Glomerular endothelial cell (primary cell): ENCODE results near the gene ASTN2. TPM values are rescaled to one million over a fixed set of nuclear protein-coding genes. Genes with fewer than 3 reads are reported as not detected.

Source experiments
- DNase-seq: peaks from one replicate; pipeline ENCODE4 v3.0.0-alpha.2; 2011; ENCODE audit warnings: low read depth, low spot score; ENCODE audit errors: extremely low read depth
- total RNA-seq: library from RNA; depleted of rRNA; stranded (reverse); fragments of >200 nt; gene quantifications from 2 replicates; pipeline ENCODE4 v1.2.3, GENCODE V29; 2015

The ASTN2 gene
- total RNA-seq, 1 donor from 2014 or later, result 3.8 TPM

GRCh38 chr9:117368684-117369230 is 46.1 kb downstream of the ASTN2 start:
- no peak for DNase-seq

DNA sequence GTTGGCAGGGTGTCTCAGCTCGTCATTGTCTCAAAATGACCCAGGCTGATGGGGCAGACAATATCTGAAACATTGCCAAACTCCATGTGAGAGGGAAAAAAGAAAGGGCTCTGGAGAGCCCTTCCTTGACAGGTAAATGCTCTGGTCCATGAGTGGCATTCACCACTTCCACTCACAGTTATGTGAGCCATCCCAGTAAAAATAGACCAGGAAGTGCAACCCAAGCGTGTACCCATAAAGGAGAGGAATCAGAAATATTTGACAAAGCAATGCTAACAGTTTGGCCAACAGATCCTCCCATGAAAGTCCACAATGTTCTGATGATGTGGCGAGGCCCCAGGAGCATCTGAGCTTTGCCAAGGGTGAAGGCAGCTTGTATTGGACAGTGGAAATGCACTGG is 49.4 kb downstream of the ASTN2 start:
- DNase-seq, result no peak

DNA sequence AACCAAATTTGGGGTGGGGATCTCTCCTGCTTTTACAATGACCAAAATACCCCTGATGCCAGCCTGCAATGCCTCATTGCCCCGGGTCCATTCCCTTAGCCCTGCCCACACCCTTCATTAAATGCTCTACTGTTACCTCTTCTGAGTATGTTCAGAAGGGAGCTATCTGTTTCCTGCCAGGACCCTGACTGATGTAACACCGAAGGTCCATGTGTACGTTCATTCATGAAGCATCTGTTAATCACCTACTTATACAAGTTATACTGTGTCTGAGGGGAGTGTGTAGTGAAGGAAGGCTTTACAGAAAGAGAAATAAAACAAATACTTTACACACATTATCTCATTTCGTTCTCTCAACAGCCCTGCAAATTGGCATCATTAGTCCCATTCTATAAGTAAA is 51.9 kb downstream of the ASTN2 start:
- DNase-seq, result no peak

GRCh38 chr9:117359910-117360309 is 54.9 kb downstream of the ASTN2 start:
- DNase-seq, result no peak

- DNase-seq, result no peak
Measured at GRCh38 chr9:117355542-117355941, 59.3 kb downstream of the ASTN2 start.

- no peak for DNase-seq
Measured at GRCh38 chr9:117354997-117355396, 59.9 kb downstream of the ASTN2 start.

DNA sequence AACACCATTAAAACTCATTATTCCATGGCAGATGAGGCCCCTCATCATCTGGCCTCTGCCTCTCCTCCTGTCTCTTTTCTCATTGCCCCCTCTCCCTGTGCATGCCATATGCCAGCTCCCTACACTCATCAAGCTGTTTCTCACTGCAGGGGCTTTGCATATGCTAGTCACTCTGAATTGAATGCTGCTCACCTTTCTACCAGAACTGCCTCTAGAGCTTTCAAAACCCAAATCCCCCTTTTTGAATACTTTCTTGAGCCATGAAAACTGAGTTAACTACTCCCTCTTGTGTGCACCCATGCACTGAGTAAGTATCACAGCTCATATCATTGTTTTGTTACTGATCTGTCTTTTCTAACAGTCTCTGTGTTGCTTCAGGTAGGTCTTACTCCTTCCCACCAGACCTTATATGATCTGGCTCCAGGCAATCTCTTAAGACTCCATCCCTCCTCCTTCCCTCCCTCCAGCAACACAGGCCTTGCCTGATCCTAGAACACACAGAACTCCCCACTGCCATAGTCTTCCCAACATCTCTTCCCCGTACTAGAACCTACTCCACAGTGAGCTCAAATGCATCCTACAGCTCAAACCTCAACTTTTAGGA is 60.5 kb downstream of the ASTN2 start:
- DNase-seq, result no peak

GRCh38 chr9:117344892-117345660 is 69.8 kb downstream of the ASTN2 start:
- no peak for DNase-seq

- DNase-seq, result no peak
Measured at GRCh38 chr9:117343427-117343826, 71.4 kb downstream of the ASTN2 start.

- no peak for DNase-seq
Measured at GRCh38 chr9:117341151-117341550, 73.7 kb downstream of the ASTN2 start.

GRCh38 chr9:117340422-117340821 is 74.4 kb downstream of the ASTN2 start:
- no peak for DNase-seq

DNA sequence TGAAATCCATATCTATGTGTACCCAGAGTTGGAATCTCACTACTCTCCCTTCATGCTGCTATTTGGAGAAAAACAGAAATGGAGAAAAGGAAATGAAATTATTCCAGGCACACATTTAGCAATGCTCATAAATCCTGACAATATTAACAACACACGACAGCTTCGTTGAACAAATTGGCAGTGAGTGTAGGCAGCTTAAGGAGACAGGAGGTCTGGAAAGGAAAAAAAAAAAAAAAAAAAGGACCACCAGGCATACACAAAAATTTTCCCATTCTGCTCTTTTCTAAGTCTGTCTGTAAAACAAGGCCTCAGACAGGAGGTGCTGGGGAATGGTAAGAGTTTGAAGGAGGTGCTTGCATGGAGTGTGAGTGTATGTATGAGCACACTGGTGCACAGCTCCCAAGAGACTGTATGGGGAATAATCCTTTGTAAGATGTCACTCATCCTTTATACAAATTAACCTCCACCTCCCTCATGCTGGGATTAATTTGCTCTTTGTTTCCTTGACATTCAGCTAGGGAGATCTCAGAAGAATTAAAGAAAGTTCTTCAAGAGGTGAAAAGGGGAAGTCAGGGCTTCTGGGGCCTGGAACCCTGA is 78.9 kb downstream of the ASTN2 start:
- DNase-seq, result no peak

DNA sequence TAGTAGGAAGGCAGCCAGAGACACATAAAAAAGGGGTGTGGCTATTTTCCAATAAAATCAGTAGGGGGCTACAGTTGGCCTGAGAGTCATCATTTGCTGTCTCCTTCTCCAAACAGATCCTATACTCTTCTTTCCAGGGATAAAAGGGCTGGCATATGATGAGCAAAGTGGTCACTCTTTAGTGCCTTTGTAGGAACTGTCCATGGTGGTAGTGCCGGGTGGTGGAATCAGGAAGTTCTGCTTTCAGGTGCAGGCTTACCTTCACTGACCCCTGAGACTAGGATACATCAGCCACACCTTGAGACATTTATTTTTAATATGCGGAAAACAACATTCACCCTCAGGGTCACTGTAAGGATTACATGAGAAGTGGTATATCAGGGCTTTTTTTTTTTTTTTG is 80.8 kb downstream of the ASTN2 start:
- DNase-seq, result no peak

- no peak for DNase-seq
Measured at GRCh38 chr9:117325831-117326230, 89.0 kb downstream of the ASTN2 start.

DNA sequence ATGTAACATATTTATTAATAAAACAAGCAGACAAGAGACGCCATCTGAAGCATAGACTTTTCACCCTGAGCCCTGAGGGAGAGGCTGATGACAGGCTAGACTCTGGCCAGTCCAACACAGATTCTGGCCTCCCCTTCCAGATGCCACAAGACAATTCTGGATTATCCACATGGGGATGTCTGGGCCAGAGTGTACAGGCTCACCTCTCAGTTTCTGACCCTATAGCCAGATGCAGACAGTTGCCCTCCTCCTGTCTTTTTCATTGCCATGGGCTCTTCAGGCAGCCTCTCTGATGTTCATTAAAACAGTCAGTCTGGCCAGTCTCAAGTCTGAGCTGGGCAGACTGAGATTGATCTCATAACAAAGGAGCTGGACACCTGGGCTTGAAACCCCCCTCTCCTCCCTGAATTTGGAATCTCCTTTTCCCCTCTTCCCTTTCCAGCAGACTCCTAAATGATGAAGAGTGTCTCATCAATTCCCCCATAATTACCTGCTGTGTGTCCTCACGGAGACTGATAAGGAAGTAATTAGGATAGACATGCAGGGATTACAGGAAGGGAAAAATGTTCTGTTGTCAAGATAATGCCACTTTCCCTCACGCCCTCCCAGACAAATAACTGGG is 89.6 kb downstream of the ASTN2 start:
- no peak for DNase-seq

DNA sequence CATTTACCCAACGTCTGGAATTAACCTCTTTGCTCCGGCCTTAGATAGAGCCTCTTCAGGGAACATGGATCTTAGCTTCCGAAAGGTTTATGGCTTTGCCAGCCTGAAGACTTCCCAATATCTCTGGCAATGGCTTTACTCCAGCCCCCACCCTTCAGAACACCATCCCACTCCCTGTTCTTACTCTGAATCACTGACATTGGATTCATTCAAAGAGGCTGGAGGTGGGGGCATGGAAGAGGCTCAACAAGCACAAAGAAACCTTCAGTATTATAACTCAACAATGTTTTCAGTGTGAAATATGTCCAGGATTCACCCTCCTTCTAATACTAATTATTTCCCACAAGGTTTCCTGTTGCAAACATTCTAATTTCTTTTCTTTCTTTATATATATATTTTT is 91.5 kb downstream of the ASTN2 start:
- no peak for DNase-seq

- DNase-seq, result no peak
Measured at GRCh38 chr9:117317192-117317591, 97.7 kb downstream of the ASTN2 start.

DNA sequence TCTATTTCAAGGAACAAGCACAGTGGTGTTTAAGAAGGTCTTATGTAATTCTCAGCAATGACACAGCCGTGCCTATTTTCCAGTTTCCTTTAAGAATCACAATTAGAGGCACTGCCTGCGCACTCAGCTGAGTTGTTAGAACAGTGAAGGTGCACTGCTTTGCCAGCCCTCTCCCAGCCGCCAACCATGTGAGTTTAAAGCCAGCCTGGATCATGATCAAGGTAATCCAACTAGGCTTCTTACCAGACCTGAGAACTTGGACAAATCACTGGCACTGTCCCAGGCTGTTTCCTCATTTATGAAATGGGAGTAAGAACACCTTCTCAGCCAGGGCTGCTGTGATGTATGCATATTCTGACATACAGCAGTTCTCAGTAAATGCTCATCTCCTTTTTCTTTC is 99.6 kb downstream of the ASTN2 start:
- DNase-seq, result no peak

DNA sequence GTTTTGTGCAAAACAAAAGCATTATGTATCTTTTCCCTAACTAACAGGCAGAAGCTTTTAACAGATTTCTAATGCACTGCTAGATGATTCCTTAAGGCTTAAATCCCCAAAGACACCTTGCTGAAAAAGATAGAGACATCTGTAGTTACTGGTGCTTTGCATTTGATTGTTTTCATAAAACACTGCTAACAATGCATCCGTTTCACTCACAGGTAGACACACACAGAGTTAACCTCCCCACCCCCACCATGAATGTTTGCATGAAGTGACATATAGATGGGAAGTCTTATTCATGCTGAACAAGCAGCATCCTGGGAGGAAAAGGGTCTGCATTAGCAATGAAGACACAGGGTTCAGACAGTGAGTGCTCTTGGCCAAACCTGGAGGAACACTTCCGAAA is 100.9 kb downstream of the ASTN2 start:
- no peak for DNase-seq

DNA sequence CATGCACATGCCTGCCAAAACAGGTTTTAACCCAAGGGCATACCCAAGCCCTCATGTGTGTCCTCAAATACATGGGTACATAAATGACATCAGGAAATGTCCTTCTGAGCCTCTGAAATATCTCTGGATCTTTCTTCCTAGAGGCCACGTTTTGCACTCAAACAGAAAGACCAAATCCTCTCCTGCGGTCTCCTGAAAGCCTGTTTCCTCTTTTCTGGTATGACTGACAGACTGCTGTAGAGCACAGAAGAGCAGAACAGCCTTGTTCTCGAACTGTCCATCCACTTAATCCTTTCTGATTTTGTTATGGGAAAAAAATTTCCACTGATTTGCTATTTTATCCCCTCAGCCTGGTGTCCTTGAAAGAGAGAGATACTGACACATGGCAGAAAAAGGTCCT is 107.2 kb downstream of the ASTN2 start:
- DNase-seq, result no peak

DNA sequence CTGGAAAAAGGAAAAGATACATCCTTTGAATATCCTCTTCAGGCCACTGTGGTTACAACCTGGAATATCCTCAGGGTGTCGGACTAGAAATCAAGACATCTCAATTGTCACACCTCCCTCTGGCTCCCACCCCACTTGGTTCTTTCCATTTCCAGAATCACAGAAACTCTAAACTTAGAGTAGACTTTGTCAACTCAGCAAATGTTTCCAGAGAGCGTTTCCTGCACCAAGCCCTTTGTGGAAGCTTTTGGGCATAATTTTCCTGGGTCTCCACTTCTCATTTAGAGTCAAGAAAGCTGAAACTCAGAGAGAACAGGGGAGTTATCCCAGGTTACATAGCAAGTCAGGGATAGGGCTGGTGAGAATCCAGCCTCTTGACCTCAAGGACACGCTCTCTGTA is 108.8 kb downstream of the ASTN2 start:
- no peak for DNase-seq

- DNase-seq, result no peak
Measured at GRCh38 chr9:117305454-117305853, 109.4 kb downstream of the ASTN2 start.
